ENCODE data around the gene RRBP1. TPM values are rescaled to one million over a fixed set of nuclear protein-coding genes. Genes with fewer than 3 reads are reported as not detected.

Gene RRBP1
- total and polyA plus RNA-seq, 4 donors: 75.4 to 202 (median 130) TPM

GRCh38 chr20:17725094-17725835 is 43.2 kb upstream of the RRBP1 start:
- no peak for DNase-seq (ENCODE audit: low spot score)

GRCh38 chr20:17723301-17723691 is 41.3 kb upstream of the RRBP1 start:
- H3K27me3 ChIP-seq (ENCODE audit: control insufficient read depth in 4 of 4, insufficient read depth in 4 of 4, low read length in 3 of 4): no peaks in the 10 kb centered on the region
- no peak overlapping the region for H3K4me3 ChIP-seq (ENCODE audit: low read depth in 1 of 3, low read length in 3 of 3)
- DNase-seq (ENCODE audit: low spot score): no peak
- no peak overlapping the region for H3K27ac ChIP-seq (ENCODE audit: low read depth in 1 of 2, low read length in 2 of 2)
- no peaks in the 10 kb centered on the region for H3K9me3 ChIP-seq (ENCODE audit: control insufficient read depth in 4 of 4, low read length in 3 of 4)
- TF ChIP-seq MAX (IDR thresholded peaks at IDR 0.05) (no peak), RXRA (IDR thresholded peaks at IDR 0.05) (no peak), RAD21 (IDR thresholded peaks at IDR 0.05) (no peak), JUND (IDR thresholded peaks at IDR 0.05) (no peak), SP1 (IDR thresholded peaks at IDR 0.05) (no peak), HNF4G (IDR thresholded peaks at IDR 0.05) (no peak), FOXA1 (IDR thresholded peaks at IDR 0.05) (no peak), TAF1 (conservative IDR thresholded peaks at IDR 0.05) (no peak), YY1 (IDR thresholded peaks at IDR 0.05) (no peak), HNF4A (conservative IDR thresholded peaks at IDR 0.05) (no peak), REST (IDR thresholded peaks at IDR 0.05) (no peak), EGR1 (IDR thresholded peaks at IDR 0.05; ENCODE audit: low read depth in 2 of 2) (no peak), GABPA (IDR thresholded peaks at IDR 0.05 in 1 of 2, conservative IDR thresholded peaks at IDR 0.05 in 1 of 2) (no peak), FOXA2 (IDR thresholded peaks at IDR 0.05) (no peak), ATF3 (IDR thresholded peaks at IDR 0.05) (no peak), NR2F2 (IDR thresholded peaks at IDR 0.05) (no peak)
- TF ChIP-seq, protein P1, sequence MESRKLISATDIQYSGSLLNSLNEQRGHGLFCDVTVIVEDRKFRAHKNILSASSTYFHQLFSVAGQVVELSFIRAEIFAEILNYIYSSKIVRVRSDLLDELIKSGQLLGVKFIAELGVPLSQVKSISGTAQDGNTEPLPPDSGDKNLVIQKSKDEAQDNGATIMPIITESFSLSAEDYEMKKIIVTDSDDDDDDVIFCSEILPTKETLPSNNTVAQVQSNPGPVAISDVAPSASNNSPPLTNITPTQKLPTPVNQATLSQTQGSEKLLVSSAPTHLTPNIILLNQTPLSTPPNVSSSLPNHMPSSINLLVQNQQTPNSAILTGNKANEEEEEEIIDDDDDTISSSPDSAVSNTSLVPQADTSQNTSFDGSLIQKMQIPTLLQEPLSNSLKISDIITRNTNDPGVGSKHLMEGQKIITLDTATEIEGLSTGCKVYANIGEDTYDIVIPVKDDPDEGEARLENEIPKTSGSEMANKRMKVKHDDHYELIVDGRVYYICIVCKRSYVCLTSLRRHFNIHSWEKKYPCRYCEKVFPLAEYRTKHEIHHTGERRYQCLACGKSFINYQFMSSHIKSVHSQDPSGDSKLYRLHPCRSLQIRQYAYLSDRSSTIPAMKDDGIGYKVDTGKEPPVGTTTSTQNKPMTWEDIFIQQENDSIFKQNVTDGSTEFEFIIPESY (IDR thresholded peaks at IDR 0.05): no peak
- TF ChIP-seq, protein P2, sequence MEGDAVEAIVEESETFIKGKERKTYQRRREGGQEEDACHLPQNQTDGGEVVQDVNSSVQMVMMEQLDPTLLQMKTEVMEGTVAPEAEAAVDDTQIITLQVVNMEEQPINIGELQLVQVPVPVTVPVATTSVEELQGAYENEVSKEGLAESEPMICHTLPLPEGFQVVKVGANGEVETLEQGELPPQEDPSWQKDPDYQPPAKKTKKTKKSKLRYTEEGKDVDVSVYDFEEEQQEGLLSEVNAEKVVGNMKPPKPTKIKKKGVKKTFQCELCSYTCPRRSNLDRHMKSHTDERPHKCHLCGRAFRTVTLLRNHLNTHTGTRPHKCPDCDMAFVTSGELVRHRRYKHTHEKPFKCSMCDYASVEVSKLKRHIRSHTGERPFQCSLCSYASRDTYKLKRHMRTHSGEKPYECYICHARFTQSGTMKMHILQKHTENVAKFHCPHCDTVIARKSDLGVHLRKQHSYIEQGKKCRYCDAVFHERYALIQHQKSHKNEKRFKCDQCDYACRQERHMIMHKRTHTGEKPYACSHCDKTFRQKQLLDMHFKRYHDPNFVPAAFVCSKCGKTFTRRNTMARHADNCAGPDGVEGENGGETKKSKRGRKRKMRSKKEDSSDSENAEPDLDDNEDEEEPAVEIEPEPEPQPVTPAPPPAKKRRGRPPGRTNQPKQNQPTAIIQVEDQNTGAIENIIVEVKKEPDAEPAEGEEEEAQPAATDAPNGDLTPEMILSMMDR (IDR thresholded peaks at IDR 0.05; ENCODE audit: low read depth, low read length, missing input control): no peak
- WGBS: 83% methylated on average over 5 of the region's 5 CpGs
- peaks cover 0 to 3% (median 1%) of the 10 kb centered on the region in 4 donors for H3K4me1 ChIP-seq (ENCODE audit: control insufficient read depth in 4 of 4, insufficient read depth in 4 of 4, low read length in 3 of 4)
- H3K9ac ChIP-seq (ENCODE audit: low read depth in 1 of 2, low read length in 2 of 2): no peak overlapping the region
- no peaks in the 10 kb centered on the region for H3K36me3 ChIP-seq (ENCODE audit: control insufficient read depth in 4 of 4, insufficient read depth in 3 of 4, low read depth in 1 of 4, low read length in 3 of 4)

More at GRCh38 chr20:17725094-17725835, 43.2 kb upstream of the RRBP1 start:
- WGBS: 81% methylated on average over 13 of the region's 13 CpGs
- Histone ChIP-seq H3K36me3 (ENCODE audit: control insufficient read depth in 4 of 4, insufficient read depth in 3 of 4, low read depth in 1 of 4, low read length in 3 of 4) (no peaks in the 10 kb centered on the region), H3K27ac (ENCODE audit: low read depth in 1 of 2, low read length in 2 of 2) (no peak overlapping the region), H3K27me3 (ENCODE audit: control insufficient read depth in 4 of 4, insufficient read depth in 4 of 4, low read length in 3 of 4) (no peaks in the 10 kb centered on the region), H3K9me3 (ENCODE audit: control insufficient read depth in 4 of 4, low read length in 3 of 4) (no peaks in the 10 kb centered on the region), H3K4me3 (ENCODE audit: low read depth in 1 of 3, low read length in 3 of 3) (no peak overlapping the region), H3K9ac (ENCODE audit: low read depth in 1 of 2, low read length in 2 of 2) (no peak overlapping the region), H3K4me1 (ENCODE audit: control insufficient read depth in 4 of 4, insufficient read depth in 4 of 4, low read length in 3 of 4) (peaks cover 0 to 3% (median 1%) of the 10 kb centered on the region in 4 donors)
- no peak for TF ChIP-seq HNF4G (IDR thresholded peaks at IDR 0.05)
- TF ChIP-seq RAD21 (IDR thresholded peaks at IDR 0.05): no peak
- TF ChIP-seq ATF3 (IDR thresholded peaks at IDR 0.05): no peak
- TF ChIP-seq, protein P2 (IDR thresholded peaks at IDR 0.05; ENCODE audit: low read depth, low read length, missing input control): no peak
- no peak for TF ChIP-seq FOXA2 (IDR thresholded peaks at IDR 0.05)
- TF ChIP-seq FOXA1 (IDR thresholded peaks at IDR 0.05): no peak
